Panc1 (cell line): ENCODE results near the gene ADAM23. TPM values are rescaled to one million over a fixed set of nuclear protein-coding genes. Genes with fewer than 3 reads are reported as not detected.
A peak's percentile ranks its signal among the peaks of the same experiment; 100 is the strongest.

Source experiments
- ATAC-seq: fragments of 200-7000 bp; cut with Tn5 transposase; 2 replicates; pipeline ENCODE4 v1.9.1; 2020; ENCODE audit warnings: mild to moderate bottlenecking, moderate library complexity
- BruUV-seq: library from RNA; stranded (reverse); fragments of 400-500 nt; replicated peaks from 2 replicates; lab custom pipeline; 2021; lab: Mats Ljungman, UMichigan
- CTCF ChIA-PET: fragments of 300-600 bp; sonication (Branson Sonifier 250); formaldehyde crosslinking; loops from one replicate; lab custom pipeline; 2022; ENCODE audit warnings: antibody characterized with exemption; lab: Charles Lee
- POLR2A ChIA-PET: fragments of 300-600 bp; sonication (Branson Sonifier 250); formaldehyde crosslinking; loops from one replicate; lab custom pipeline; 2022; ENCODE audit warnings: antibody characterized with exemption; lab: Charles Lee
- DNase-seq: peaks from one replicate; pipeline ENCODE4 v3.0.0-alpha.2; 2010; ENCODE audit warnings: low read depth, low spot score
- H3K27ac ChIP-seq: 2 replicates; pipeline ENCODE4 v1.5.1; 2011; ENCODE audit warnings: mild to moderate bottlenecking, low read length, inconsistent platforms
- H3K27me3 ChIP-seq: fragments of 200-500 bp; sonication (Bioruptor generic); 2 replicates; pipeline ENCODE4 v1.6.0; 2014; ENCODE audit warnings: low read length, inconsistent platforms; ENCODE audit not compliant: control insufficient read depth, insufficient read depth
- H3K36me3 ChIP-seq: fragments of 200-500 bp; sonication (Bioruptor generic); 2 replicates; pipeline ENCODE4 v1.5.1; 2014; ENCODE audit warnings: inconsistent platforms, mild to moderate bottlenecking, low read length, moderate library complexity; ENCODE audit not compliant: control insufficient read depth, insufficient read depth
- H3K4me1 ChIP-seq: 2 replicates; pipeline ENCODE4 v1.5.1; 2011; ENCODE audit warnings: inconsistent platforms, mild to moderate bottlenecking, low read length, moderate library complexity; ENCODE audit not compliant: control insufficient read depth, insufficient read depth
- H3K4me3 ChIP-seq, 2 experiments: 2 replicates each; pipeline ENCODE4 v1.5.1; 2011 to 2012; ENCODE audit warnings: low read depth in 2 of 2, low read length in 2 of 2, mild to moderate bottlenecking in 2 of 2, inconsistent platforms in 1 of 2, moderate library complexity in 1 of 2
- H3K9me3 ChIP-seq: fragments of 200-500 bp; sonication (Bioruptor generic); 2 replicates; pipeline ENCODE4 v1.5.1; 2014; ENCODE audit warnings: low read depth, mild to moderate bottlenecking, inconsistent platforms, low read length, moderate library complexity; ENCODE audit not compliant: control insufficient read depth, insufficient read depth
- CTCF ChIP-seq: fragments of 450-650 bp; IDR thresholded peaks from 2 replicates; pipeline ENCODE4 v1.5.1; 2017; ENCODE audit warnings: mild to moderate bottlenecking
- POLR2AphosphoS5 ChIP-seq: IDR thresholded peaks from 2 replicates; pipeline ENCODE4 v1.6.1; 2012; ENCODE audit warnings: mild to moderate bottlenecking, low read depth, low read length, moderate library complexity
- SIN3A ChIP-seq: IDR thresholded peaks from 2 replicates; pipeline ENCODE4 v1.6.1; 2012; ENCODE audit warnings: low read depth, mild to moderate bottlenecking, low read length, moderate library complexity, borderline replicate concordance; ENCODE audit not compliant: insufficient read depth
- TCF7L2 ChIP-seq: IDR thresholded peaks from 2 replicates; pipeline ENCODE4 v1.6.1; 2011; ENCODE audit warnings: mild to moderate bottlenecking, low read depth, low read length, inconsistent platforms
- in situ Hi-C: cut with HindIII; loops from 2 replicates; pipeline ENCODE4 v1.10.0; 2016; ENCODE audit warnings: low sequenced_read_pairs, low pct_unique_long_range_greater_than_20kb
- intact Hi-C: fragments of 100-400 bp; cut with micrococcal nuclease; formaldehyde crosslinking; loops from one replicate; pipeline ENCODE4 v1.10.0; 2022; ENCODE audit not compliant: unreplicated experiment
- total RNA-seq: library from RNA; stranded (reverse); gene quantifications from one replicate; pipeline ENCODE4 v1.2.1, GENCODE V29; 2021; ENCODE audit not compliant: unreplicated experiment
- TF ChIP-seq, protein P1 (sequence below), 2 experiments: IDR thresholded peaks; 2 replicates each; pipeline ENCODE4 v1.6.1; 2011 to 2012; ENCODE audit warnings: low read depth in 2 of 2, control low read depth in 1 of 2, low read length in 1 of 2, mild to moderate bottlenecking in 1 of 2, moderate library complexity in 1 of 2; ENCODE audit not compliant: insufficient read depth in 1 of 2

The ADAM23 gene
- total RNA-seq, 1 experiment from 2014 or later: 0.18 TPM

DNA sequence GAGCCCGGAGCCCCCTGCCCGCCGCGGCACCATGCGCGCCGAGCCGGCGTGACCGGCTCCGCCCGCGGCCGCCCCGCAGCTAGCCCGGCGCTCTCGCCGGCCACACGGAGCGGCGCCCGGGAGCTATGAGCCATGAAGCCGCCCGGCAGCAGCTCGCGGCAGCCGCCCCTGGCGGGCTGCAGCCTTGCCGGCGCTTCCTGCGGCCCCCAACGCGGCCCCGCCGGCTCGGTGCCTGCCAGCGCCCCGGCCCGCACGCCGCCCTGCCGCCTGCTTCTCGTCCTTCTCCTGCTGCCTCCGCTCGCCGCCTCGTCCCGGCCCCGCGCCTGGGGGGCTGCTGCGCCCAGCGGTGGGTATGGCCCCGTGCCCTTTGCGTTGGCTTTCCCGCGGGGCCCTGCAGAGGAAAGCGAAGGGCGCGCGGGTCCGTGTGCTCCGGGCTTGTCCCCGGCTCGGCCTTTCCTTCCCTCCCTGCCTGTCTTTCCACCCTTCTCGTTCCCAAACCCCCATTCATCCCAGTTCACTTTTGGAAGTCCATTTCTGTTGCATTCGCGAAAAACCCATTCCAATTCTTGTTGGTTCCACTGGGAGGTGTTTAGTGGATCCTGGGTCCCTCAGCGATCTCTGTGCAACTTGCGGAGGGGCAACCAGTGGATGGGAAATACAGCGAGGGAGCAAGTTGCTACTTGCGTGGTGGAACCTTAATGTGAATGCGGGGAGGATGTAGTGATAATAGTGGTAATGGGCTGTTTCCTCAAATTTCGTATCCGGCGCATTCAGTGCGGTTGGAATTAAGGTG is 599 bp downstream of the ADAM23 start:
- peak; percentile 21; the same call in 1 of the 2 replicates for TF ChIP-seq CTCF
- TF ChIP-seq, protein P1, sequence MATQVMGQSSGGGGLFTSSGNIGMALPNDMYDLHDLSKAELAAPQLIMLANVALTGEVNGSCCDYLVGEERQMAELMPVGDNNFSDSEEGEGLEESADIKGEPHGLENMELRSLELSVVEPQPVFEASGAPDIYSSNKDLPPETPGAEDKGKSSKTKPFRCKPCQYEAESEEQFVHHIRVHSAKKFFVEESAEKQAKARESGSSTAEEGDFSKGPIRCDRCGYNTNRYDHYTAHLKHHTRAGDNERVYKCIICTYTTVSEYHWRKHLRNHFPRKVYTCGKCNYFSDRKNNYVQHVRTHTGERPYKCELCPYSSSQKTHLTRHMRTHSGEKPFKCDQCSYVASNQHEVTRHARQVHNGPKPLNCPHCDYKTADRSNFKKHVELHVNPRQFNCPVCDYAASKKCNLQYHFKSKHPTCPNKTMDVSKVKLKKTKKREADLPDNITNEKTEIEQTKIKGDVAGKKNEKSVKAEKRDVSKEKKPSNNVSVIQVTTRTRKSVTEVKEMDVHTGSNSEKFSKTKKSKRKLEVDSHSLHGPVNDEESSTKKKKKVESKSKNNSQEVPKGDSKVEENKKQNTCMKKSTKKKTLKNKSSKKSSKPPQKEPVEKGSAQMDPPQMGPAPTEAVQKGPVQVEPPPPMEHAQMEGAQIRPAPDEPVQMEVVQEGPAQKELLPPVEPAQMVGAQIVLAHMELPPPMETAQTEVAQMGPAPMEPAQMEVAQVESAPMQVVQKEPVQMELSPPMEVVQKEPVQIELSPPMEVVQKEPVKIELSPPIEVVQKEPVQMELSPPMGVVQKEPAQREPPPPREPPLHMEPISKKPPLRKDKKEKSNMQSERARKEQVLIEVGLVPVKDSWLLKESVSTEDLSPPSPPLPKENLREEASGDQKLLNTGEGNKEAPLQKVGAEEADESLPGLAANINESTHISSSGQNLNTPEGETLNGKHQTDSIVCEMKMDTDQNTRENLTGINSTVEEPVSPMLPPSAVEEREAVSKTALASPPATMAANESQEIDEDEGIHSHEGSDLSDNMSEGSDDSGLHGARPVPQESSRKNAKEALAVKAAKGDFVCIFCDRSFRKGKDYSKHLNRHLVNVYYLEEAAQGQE (IDR thresholded peaks at IDR 0.05; ENCODE audit: insufficient read depth in 1 of 2, low read depth in 2 of 2, low read length in 1 of 2): no peak
- ATAC-seq (peak; percentile 80), DNase-seq (no peak)
- intact Hi-C loops (no loop called here), in situ Hi-C loops (no loop called here)
- Histone ChIP-seq H3K4me3 (peak overlapping the region; percentile 19 to 37; a peak in 3 of 4 replicates), H3K27ac (no peak overlapping the region), H3K4me1 (peaks cover 4% of the 10 kb centered on the region; the same call in 1 of the 2 replicates), H3K36me3 (no peaks in the 10 kb centered on the region), H3K27me3 (peaks cover 49% of the 10 kb centered on the region), H3K9me3 (no peaks in the 10 kb centered on the region)
- ChIA-PET POLR2A (no interaction called here), CTCF (interaction anchor here (0.6 kb wide), 1 partner anchor 130 kb away, joined by 5 read pairs; no protein-coding TSS in a partner anchor)
- BruUV-seq: no TSS peak

- no TSS peak for BruUV-seq
- in situ Hi-C loops (no loop called here), intact Hi-C loops (no loop called here)
- no peak for DNase-seq
- no peak for ATAC-seq
- ChIA-PET CTCF (no interaction called here), POLR2A (no interaction called here)
- H3K27ac ChIP-seq: no peak overlapping the region
- H3K36me3 ChIP-seq: no peaks in the 10 kb centered on the region
- H3K4me3 ChIP-seq: no peak overlapping the region
- TF ChIP-seq TCF7L2: no peak
- TF ChIP-seq, protein P1 (IDR thresholded peaks at IDR 0.05; ENCODE audit: insufficient read depth in 1 of 2, low read depth in 2 of 2, low read length in 1 of 2): no peak
- TF ChIP-seq SIN3A: no peak
- no peak for TF ChIP-seq POLR2AphosphoS5
- no peak for TF ChIP-seq CTCF
- peaks cover 49% of the 10 kb centered on the region for H3K27me3 ChIP-seq
- H3K4me1 ChIP-seq: peaks cover 4% of the 10 kb centered on the region; the same call in 1 of the 2 replicates
- no peaks in the 10 kb centered on the region for H3K9me3 ChIP-seq
Observed at GRCh38 chr2:206445948-206446347, 2.6 kb downstream of the ADAM23 start.
